Bronchial epithelial cell (primary cell): ENCODE measurements around the gene TRAPPC3. TPM values are rescaled to one million over a fixed set of nuclear protein-coding genes. Genes with fewer than 3 reads are reported as not detected.
A peak's percentile ranks its signal among the peaks of the same experiment; 100 is the strongest.

ENCODE experiments used
- DNase-seq: peaks from one replicate; pipeline ENCODE4 v3.0.0-alpha.2; 2010; ENCODE audit warnings: low read depth
- FAIRE-seq: peaks from 2 replicates; lab custom pipeline; 2011; peaks lifted over from hg19 to GRCh38; lab: Jason Lieb, UNC
- H3K27me3 ChIP-seq: 2 replicates; pipeline ENCODE4 v1.5.1; 2011; ENCODE audit warnings: low read length; ENCODE audit not compliant: control insufficient read depth, insufficient read depth
- H3K36me3 ChIP-seq: 2 replicates; pipeline ENCODE4 v1.5.1; 2011; ENCODE audit warnings: low read length; ENCODE audit not compliant: control insufficient read depth, insufficient read depth
- H3K4me3 ChIP-seq: 2 replicates; pipeline ENCODE4 v1.5.1; 2011; ENCODE audit warnings: mild to moderate bottlenecking, low read depth, low read length, control low read depth
- total RNA-seq: library from RNA; depleted of rRNA; stranded (reverse); fragments of >200 nt; gene quantifications from 2 replicates; pipeline ENCODE4 v1.2.1, GENCODE V29; 2014
- TF ChIP-seq, protein P1 (sequence below): IDR thresholded peaks from 2 replicates; pipeline ENCODE4 v1.5.1; 2011; ENCODE audit warnings: mild to moderate bottlenecking, moderate library complexity, low read length, control low read depth, inconsistent platforms; ENCODE audit not compliant: insufficient read depth, severe bottlenecking

The TRAPPC3 gene
- total RNA-seq, 1 donor from 2014 or later, result 105 TPM

DNA sequence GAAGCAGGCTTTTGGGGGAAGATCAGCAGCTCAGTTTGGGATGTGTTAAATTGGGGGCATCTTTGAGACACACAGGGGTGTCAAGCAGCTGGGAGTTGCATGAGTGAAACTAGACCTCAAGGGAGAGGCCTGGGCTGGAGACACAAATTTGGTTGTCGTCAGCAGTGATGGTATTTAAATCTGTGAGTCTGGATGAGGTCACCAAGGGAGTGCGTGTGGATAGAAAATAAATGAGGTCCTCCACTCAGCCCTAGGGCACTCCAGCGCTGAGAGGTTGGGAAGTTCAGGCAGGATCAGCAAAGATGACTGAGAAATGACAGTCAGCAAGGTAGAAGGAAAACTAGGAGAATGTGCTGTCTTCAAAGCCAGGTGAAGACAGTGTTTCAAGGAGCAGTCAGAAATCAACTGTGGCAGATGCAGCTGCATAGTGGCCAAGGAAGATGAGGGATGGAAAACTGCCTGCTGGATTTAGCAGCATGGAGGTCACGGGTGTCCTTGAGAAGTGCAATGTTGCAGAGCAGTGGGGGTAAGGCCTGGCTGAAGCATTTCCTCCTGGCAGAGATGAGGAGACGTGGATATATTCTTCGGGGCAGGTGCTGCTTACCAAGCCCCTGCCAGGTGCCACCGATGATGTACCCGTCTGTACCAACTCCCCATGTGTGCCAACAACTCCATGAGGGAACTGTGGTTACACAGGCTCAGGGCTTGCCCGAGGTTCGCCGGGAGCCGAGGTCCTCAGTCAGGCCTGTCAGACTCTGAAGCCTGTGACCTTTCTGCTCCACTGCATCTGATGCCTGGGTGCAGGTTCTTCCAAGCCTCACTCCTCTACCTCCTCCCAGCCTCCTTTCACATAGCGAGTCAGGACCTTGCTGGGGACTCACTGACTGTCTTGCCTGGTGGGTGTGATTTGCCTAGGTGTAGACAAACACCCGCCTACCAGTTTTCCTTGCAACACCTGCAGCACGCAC is 17.9 kb upstream of the TRAPPC3 start:
- TF ChIP-seq, protein P1, sequence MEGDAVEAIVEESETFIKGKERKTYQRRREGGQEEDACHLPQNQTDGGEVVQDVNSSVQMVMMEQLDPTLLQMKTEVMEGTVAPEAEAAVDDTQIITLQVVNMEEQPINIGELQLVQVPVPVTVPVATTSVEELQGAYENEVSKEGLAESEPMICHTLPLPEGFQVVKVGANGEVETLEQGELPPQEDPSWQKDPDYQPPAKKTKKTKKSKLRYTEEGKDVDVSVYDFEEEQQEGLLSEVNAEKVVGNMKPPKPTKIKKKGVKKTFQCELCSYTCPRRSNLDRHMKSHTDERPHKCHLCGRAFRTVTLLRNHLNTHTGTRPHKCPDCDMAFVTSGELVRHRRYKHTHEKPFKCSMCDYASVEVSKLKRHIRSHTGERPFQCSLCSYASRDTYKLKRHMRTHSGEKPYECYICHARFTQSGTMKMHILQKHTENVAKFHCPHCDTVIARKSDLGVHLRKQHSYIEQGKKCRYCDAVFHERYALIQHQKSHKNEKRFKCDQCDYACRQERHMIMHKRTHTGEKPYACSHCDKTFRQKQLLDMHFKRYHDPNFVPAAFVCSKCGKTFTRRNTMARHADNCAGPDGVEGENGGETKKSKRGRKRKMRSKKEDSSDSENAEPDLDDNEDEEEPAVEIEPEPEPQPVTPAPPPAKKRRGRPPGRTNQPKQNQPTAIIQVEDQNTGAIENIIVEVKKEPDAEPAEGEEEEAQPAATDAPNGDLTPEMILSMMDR, result no peak
- FAIRE-seq (peak; percentile 50), DNase-seq (peak; percentile 76)
- Histone ChIP-seq H3K4me3 (no peak overlapping the region), H3K27me3 (no peaks in the 10 kb centered on the region), H3K36me3 (peaks cover 11% of the 10 kb centered on the region)

DNA sequence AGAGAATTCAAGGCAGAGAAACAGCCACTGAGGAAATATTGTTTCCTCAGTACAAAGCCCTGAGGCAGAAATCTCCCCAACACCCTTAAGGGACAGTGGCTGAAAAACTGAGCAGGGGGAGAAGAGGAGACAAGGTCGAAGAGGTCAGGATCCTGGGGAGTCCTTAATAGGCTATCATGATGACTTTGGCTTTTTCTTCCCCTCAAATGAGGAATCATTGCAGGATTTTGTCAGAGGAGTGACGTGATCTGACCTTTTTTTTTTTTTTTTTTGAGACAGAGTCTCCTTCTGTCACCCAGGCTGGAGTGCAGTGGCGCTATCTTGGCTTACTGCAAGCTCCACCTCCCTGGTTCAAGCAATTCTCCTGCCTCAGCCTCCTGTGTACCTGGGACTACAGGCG is 16.9 kb upstream of the TRAPPC3 start:
- TF ChIP-seq, protein P1, result no peak
- Histone ChIP-seq H3K27me3 (no peaks in the 10 kb centered on the region), H3K36me3 (peaks cover 6% of the 10 kb centered on the region), H3K4me3 (no peak overlapping the region)
- DNase-seq, result no peak
- FAIRE-seq, result no peak

DNA sequence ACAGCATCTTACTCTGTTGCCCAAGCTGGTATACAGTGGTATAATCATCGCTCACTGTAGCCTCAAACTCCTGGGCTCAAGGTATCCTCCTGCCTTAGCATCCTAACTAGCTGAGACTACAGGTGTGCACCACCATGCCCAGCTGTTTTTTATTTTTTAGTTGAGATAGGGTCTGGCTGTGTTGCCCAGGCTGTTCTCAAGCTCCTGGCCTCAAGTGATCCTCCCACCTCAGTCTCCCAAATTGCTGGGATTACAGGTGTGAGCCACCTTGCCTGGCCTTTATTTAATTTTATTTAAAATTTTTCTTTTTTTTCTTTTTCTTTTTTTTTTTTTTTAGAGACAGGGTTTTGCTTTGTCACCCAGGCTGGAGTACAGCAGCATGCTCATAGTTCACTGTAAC is 15.9 kb upstream of the TRAPPC3 start:
- Histone ChIP-seq H3K27me3 (no peaks in the 10 kb centered on the region), H3K4me3 (no peak overlapping the region), H3K36me3 (peaks cover 5% of the 10 kb centered on the region)
- FAIRE-seq (no peak), DNase-seq (no peak)
- TF ChIP-seq, protein P1, result no peak

DNA sequence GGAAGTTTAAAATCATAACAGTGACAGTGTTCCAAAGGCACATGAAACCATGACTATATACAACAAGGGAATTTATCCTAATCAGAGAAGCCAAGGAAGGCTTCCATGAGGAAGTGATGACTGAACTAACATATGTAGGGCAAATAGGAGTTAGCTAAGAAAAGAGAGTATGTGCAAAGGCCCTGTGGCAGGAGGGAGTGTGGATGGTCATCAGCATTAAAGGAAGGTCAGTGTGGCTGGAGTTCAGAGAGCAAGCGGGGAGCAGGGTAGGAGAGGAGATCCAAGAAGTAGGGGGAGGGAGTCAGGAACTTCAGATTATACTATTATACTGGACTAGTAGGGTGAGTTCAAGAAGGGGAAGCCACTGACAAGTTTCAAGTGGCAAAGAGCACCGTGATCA is 15.1 kb upstream of the TRAPPC3 start:
- FAIRE-seq, result no peak
- H3K27me3 ChIP-seq, result no peaks in the 10 kb centered on the region
- peaks cover 8% of the 10 kb centered on the region for H3K36me3 ChIP-seq
- no peak for DNase-seq
- TF ChIP-seq, protein P1, result no peak
- no peak overlapping the region for H3K4me3 ChIP-seq

DNA sequence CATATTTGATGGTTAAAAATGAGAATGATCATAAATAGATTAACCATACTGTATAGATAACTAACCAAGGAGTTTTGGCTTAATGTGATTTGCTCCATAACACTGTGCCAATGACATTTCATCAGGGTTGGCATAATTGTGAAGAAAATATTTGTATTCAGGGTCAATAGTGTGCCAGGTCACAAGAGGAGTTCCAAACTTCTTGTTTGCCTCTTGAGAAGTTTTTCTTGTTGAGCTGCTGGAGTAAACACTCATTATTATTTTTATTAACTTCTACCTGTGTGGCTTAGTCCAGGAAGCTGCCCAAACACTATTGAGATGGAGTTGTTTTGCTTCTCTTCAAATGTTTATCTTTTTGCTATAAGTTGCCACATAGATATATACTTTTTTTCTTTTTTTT is 14.1 kb upstream of the TRAPPC3 start:
- DNase-seq (no peak), FAIRE-seq (no peak)
- peaks cover 8% of the 10 kb centered on the region for H3K36me3 ChIP-seq
- TF ChIP-seq, protein P1, result no peak
- no peaks in the 10 kb centered on the region for H3K27me3 ChIP-seq
- no peak overlapping the region for H3K4me3 ChIP-seq
